SU-DHL-6 (cell line): Measurements from ENCODE around the gene TET2.

ENCODE experiments used
- H2AFZ ChIP-seq: fragments of 200-600 bp; sonication (generic); 2 replicates; pipeline ENCODE4 v1.6.1; 2014; ENCODE audit warnings: low read depth, mild to moderate bottlenecking, moderate library complexity, mixed read lengths, antibody characterized with exemption, low read length; ENCODE audit not compliant: severe bottlenecking
- H3F3A ChIP-seq: fragments of 200-600 bp; shearing (Covaris generic); 2 replicates; pipeline ENCODE4 v1.6.0; 2016; ENCODE audit warnings: antibody characterized with exemption, mild to moderate bottlenecking; ENCODE audit not compliant: insufficient read depth
- H3K27ac ChIP-seq: fragments of 200-600 bp; sonication (generic); 2 replicates; pipeline ENCODE4 v1.5.1; 2016; ENCODE audit warnings: low read depth, mild to moderate bottlenecking, low read length, moderate library complexity, mixed read lengths
- H3K27me3 ChIP-seq: fragments of 200-600 bp; sonication (generic), shearing (Covaris generic); 2 replicates; pipeline ENCODE4 v1.6.0; 2014; ENCODE audit warnings: mild to moderate bottlenecking, low read length
- H3K36me3 ChIP-seq: fragments of 200-600 bp; sonication (generic); 2 replicates; pipeline ENCODE4 v1.6.1; 2014; ENCODE audit warnings: mild to moderate bottlenecking, low read length, mixed read lengths
- H3K4me2 ChIP-seq: fragments of 300-600, 200-600 bp; shearing (Covaris generic), sonication (generic); 2 replicates; pipeline ENCODE4 v1.6.0; 2014; ENCODE audit warnings: low read length, low read depth, mild to moderate bottlenecking; ENCODE audit not compliant: poor library complexity, severe bottlenecking
- H3K4me3 ChIP-seq: fragments of 200-600 bp; sonication (generic); 2 replicates; pipeline ENCODE4 v1.5.1; 2014; ENCODE audit warnings: antibody characterized with exemption, low read length, mild to moderate bottlenecking, mixed read lengths; ENCODE audit not compliant: insufficient read depth, poor library complexity, severe bottlenecking
- H3K79me2 ChIP-seq: fragments of 200-600 bp; sonication (generic); 2 replicates; pipeline ENCODE4 v1.6.1; 2014; ENCODE audit warnings: mild to moderate bottlenecking, low read length, moderate library complexity; ENCODE audit not compliant: insufficient read depth
- H3K9ac ChIP-seq: fragments of 200-600 bp; sonication (generic); 2 replicates; pipeline ENCODE4 v1.7.0; 2014; ENCODE audit warnings: mild to moderate bottlenecking, low read length
- H3K9me2 ChIP-seq: fragments of 200-600 bp; sonication (generic); replicated peaks from 2 replicates; pipeline ENCODE4 v1.6.1; 2014; ENCODE audit warnings: low read length; ENCODE audit not compliant: insufficient read depth
- H3K9me3 ChIP-seq: fragments of 200-600 bp; sonication (generic); 2 replicates; pipeline ENCODE4 v1.6.1; 2014; ENCODE audit warnings: low read length, mixed read lengths; ENCODE audit not compliant: insufficient read depth
- H4K20me1 ChIP-seq: fragments of 200-600 bp; sonication (generic); 2 replicates; pipeline ENCODE4 v1.6.1; 2014; ENCODE audit warnings: low read depth, mild to moderate bottlenecking, antibody characterized with exemption, low read length, moderate library complexity, mixed read lengths
- CTCF ChIP-seq: fragments of 200-600 bp; sonication (generic); IDR thresholded peaks from one replicate; pipeline ENCODE4 v1.5.1; 2017; ENCODE audit warnings: antibody characterized with exemption, mild to moderate bottlenecking, low read length, moderate library complexity; ENCODE audit not compliant: insufficient read depth, poor library complexity, severe bottlenecking
- EZH2phosphoT487 ChIP-seq: fragments of 200-600 bp; sonication (generic), shearing (Covaris generic); conservative IDR thresholded peaks from 2 replicates; pipeline ENCODE4 v1.6.1; 2018; ENCODE audit warnings: mild to moderate bottlenecking, antibody characterized with exemption, low read length, moderate library complexity, mixed read lengths

The TET2 gene

GRCh38 chr4:105155426-105155825 is 8.8 kb downstream of the TET2 start:
- Histone ChIP-seq H3K4me3 (no peak overlapping the region), H3K9me2 (no peaks in the 10 kb centered on the region), H3K79me2 (no peaks in the 10 kb centered on the region), H3K9ac (no peak overlapping the region), H3F3A (no peaks in the 10 kb centered on the region), H3K9me3 (no peaks in the 10 kb centered on the region), H3K4me2 (no peak overlapping the region), H3K36me3 (no peaks in the 10 kb centered on the region), H3K27ac (no peak overlapping the region), H2AFZ (no peak overlapping the region), H3K27me3 (no peaks in the 10 kb centered on the region), H4K20me1 (no peaks in the 10 kb centered on the region)
- no peak for TF ChIP-seq CTCF
- TF ChIP-seq EZH2phosphoT487, result no peak

GRCh38 chr4:105158837-105159236 is 12.2 kb downstream of the TET2 start:
- Histone ChIP-seq H3K79me2 (no peaks in the 10 kb centered on the region), H3K9me3 (no peaks in the 10 kb centered on the region), H3K9ac (no peak overlapping the region), H2AFZ (no peak overlapping the region), H3F3A (no peaks in the 10 kb centered on the region), H3K36me3 (no peaks in the 10 kb centered on the region), H3K4me2 (no peak overlapping the region), H3K27me3 (no peaks in the 10 kb centered on the region), H4K20me1 (no peaks in the 10 kb centered on the region), H3K27ac (no peak overlapping the region), H3K9me2 (no peaks in the 10 kb centered on the region), H3K4me3 (no peak overlapping the region)
- no peak for TF ChIP-seq CTCF
- TF ChIP-seq EZH2phosphoT487, result no peak

- TF ChIP-seq EZH2phosphoT487, result no peak
- TF ChIP-seq CTCF, result no peak
- H4K20me1 ChIP-seq, result no peaks in the 10 kb centered on the region
- H3K36me3 ChIP-seq, result no peaks in the 10 kb centered on the region
- H3F3A ChIP-seq, result no peaks in the 10 kb centered on the region; the same call in 1 of the 2 replicates
- no peak overlapping the region for H2AFZ ChIP-seq
- no peak overlapping the region for H3K9ac ChIP-seq
- no peaks in the 10 kb centered on the region for H3K27me3 ChIP-seq
- no peaks in the 10 kb centered on the region for H3K79me2 ChIP-seq
- H3K9me2 ChIP-seq, result no peaks in the 10 kb centered on the region
- H3K4me3 ChIP-seq, result no peak overlapping the region
- H3K9me3 ChIP-seq, result no peaks in the 10 kb centered on the region
- no peak overlapping the region for H3K27ac ChIP-seq
- H3K4me2 ChIP-seq, result no peak overlapping the region
These were observed 15.6 kb downstream of the TET2 start for GRCh38 chr4:105162123-105162796.
